B cell (primary cell): ENCODE results near the gene MPL.

ENCODE experiments used
- CTCF ChIP-seq: fragments of 200-600 bp; IDR thresholded peaks from one replicate; pipeline ENCODE4 v1.8.0; 2022; ENCODE audit warnings: antibody characterized with exemption, mild to moderate bottlenecking
- EZH2 ChIP-seq: IDR thresholded peaks from 2 replicates; pipeline ENCODE4 v1.6.1; 2012; ENCODE audit warnings: borderline replicate concordance, low read depth, mild to moderate bottlenecking, moderate library complexity, low read length; ENCODE audit not compliant: insufficient read depth, poor library complexity, severe bottlenecking

- TF ChIP-seq CTCF: no peak
- no peak for TF ChIP-seq EZH2
Measured at GRCh38 chr1:43348809-43349593, 11.4 kb downstream of the MPL start.
